AML-193 (cell line): ENCODE data around the gene MYH1.

Experiments used
- DNase-seq, 2 experiments: peaks; one replicate each; lab custom pipeline; 2025; lab: John Stamatoyannopoulos, UW

The MYH1 gene

DNA sequence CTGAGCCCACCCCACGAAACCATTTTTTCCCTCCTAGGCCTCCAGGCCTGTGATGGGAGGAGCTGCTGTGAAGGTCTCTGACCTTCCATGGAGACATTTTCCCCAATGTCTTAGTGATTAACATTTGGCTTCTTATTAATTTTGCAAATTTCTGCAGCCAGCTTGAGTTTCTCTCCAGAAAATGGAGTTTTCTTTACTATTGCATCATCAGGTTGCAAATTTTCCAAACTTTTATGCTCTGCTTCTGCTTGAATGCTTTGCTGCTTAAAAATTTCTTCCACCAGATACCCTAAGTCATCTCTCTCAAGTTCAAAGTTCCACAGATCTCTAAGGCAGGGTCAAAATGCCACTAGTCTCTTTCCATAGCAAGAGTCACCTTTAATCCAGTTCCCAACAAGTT lies 36.1 kb downstream of the MYH1 start:
- DNase-seq = no peak

- no peak for DNase-seq
These were observed 40.6 kb downstream of the MYH1 start for GRCh38 chr17:10477701-10478100.

GRCh38 chr17:10474536-10474935 lies 43.8 kb downstream of the MYH1 start:
- no peak for DNase-seq

DNA sequence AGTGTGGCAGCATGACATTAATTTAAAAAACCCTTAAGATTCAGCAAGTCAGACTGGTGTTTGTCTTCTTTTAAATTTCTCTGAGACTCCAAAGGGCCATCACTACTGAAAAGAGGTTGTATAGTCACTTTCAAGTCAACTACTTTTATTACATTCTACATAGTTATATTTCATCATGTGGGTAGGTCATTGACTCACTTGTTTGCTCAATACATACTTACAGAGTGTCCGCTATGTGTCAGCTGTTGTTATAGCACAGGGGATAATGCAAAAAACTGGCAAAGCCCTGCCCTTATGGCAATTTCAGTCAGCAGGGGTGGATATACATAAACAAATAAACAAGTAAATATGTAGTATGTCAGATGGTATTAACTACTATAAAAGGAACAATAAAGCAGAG lies 46.5 kb downstream of the MYH1 start:
- DNase-seq = no peak

- DNase-seq = no peak
These were observed 48.9 kb downstream of the MYH1 start, which contains the start of gene MYH4 for GRCh38 chr17:10469459-10469858. MYH4 (minus strand) TSS chr17:10469559; CDS start chr17:10466745, 2,814 bp downstream.

DNA sequence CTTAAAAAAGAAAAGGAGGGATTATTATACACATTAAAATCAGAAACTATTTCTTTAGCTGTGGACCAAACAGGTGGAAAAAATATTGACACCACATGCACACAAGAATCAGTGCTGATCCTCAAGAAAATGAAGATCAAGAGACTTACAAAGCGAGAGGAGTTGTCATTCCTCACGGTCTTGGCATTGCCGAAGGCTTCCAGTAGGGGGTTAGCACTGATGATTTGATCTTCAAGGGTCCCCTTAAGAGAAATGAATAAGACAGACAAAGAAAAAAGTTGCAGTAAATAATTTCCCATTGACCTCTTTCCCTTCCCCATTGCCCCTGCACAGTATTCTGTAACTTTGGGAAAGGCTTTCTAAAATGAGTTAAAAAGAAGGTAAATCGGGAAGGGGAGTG lies 54.9 kb downstream of the MYH1 start:
- no peak for DNase-seq

- DNase-seq = no peak
These were observed 58.3 kb downstream of the MYH1 start for GRCh38 chr17:10460062-10460461.

- DNase-seq = no peak
These were observed 59.6 kb downstream of the MYH1 start for GRCh38 chr17:10458701-10459100.

DNA sequence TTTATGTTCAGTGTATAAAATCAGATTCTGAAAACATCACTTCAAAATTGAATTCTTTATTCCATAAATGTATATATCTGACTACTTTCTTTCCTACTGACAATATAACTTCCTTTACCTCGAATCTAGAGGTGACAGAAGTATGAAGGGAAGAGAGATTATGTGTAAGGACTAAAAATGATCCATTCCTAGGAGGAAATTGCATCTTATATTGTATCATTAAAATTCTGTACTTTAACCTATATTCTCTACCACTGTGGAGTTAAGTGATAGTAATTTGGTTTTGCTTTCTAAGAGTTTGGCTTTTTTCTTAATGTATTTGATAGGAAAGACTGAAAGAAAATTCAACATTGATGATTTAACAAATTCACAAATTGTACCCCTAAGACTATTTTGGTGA lies 60.4 kb downstream of the MYH1 start:
- no peak for DNase-seq

DNA sequence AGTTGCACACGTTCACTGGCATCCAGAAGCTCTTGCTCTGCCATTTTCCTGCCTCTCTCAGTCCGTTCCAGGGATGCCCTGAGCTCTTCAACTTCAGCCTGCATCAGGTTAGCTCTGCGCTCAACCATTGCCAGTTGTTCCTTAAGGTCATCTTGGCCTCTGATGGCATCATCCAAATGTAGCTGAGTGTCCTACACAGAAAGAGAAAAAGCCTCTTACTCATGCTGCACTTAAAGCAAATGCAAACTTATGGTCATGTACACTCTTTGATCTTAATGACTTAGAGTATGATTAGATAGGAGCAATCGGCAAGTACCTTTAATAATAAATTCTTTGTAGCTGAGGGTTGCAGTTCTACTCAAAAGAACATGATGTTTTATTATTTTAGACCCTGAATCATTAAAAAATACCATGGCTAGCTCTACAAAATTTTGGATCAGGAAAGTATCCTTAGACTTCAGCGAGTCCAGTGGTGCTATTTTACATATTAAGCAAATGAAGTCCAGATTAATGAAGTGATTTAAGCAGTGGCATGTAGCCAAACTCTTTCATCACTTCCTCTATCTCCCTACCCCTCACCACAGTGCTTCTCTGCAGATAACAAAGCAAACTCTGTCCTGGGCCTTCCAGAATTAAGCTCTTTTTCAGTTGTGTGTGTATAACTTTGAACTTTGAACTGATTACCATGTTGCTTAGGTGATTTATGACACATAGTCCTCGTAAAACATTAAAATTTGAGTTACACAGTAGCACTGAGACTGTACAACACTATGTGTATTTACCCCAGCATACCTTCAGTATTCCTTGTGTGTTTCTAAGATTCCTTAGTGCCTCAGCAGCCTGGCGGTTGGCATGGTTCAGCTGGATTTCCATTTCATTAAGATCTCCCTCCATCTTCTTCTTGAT lies 71.1 kb downstream of the MYH1 start:
- DNase-seq = no peak
